ENCODE data around the gene TBX3.

The TBX3 gene

DNA sequence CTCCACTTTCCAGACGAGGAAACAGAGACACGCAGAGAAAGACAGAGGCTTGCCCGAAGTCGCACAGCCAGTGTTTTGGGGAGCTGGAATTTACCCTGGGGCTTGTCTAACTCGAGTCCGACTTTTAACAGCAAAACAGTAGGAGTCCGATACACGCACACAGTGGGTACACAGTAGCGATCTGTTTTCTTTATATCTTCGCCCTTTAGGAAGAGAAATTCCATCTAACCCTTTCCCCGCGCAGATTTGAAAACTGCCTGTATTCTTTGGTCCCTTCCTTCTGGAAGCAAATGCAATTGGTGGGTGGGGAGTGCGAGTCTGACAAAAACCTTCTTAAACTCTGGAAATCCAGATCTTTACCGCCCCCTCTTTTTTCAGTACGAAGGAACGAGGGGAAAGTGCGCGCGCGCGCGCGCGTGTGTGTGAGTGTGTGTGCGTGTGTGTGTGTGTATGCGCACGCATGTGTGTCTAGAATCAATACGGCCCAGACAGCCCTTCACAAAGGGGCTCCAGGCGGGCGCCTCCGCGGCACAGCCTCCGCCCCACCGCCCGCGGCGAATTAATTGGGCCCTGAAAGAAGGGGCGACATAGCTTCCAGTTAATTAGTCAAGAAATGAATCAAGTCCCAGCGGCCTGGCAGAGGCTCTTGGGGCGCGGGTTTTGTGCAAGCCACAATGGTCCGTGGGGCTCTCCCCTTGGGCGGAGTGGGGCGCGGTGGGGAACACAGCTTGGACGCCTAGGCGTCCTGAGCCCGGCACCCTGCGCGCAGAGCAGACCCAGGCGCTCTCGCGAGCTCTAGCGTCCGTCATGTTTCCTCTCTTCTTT lies 14.0 kb upstream of the TBX3 start:
- Histone ChIP-seq H3K9ac (ENCODE audit: low read depth, low read length) (no peak overlapping the region), H3K27ac (ENCODE audit: low read length) (no peak overlapping the region), H3K79me2 (ENCODE audit: insufficient read depth, low read length) (no peaks in the 10 kb centered on the region), H3K4me1 (ENCODE audit: insufficient read depth, low read length) (no peaks in the 10 kb centered on the region), H3K9me3 (ENCODE audit: insufficient read depth, low read length, severe bottlenecking) (no peaks in the 10 kb centered on the region), H2AFZ (ENCODE audit: low read depth, low read length) (no peak overlapping the region), H3K36me3 (ENCODE audit: insufficient read depth, low read length) (no peaks in the 10 kb centered on the region), H3K4me3 (ENCODE audit: low read depth in 1 of 2, low read length in 2 of 2) (no peak overlapping the region), H3K4me2 (ENCODE audit: insufficient read depth, low read length) (no peak overlapping the region), H4K20me1 (ENCODE audit: insufficient read depth, low read length) (no peaks in the 10 kb centered on the region), H3K27me3 (ENCODE audit: insufficient read depth, low read length, poor library complexity) (peaks cover 6% of the 10 kb centered on the region)
- TF ChIP-seq, protein P1, sequence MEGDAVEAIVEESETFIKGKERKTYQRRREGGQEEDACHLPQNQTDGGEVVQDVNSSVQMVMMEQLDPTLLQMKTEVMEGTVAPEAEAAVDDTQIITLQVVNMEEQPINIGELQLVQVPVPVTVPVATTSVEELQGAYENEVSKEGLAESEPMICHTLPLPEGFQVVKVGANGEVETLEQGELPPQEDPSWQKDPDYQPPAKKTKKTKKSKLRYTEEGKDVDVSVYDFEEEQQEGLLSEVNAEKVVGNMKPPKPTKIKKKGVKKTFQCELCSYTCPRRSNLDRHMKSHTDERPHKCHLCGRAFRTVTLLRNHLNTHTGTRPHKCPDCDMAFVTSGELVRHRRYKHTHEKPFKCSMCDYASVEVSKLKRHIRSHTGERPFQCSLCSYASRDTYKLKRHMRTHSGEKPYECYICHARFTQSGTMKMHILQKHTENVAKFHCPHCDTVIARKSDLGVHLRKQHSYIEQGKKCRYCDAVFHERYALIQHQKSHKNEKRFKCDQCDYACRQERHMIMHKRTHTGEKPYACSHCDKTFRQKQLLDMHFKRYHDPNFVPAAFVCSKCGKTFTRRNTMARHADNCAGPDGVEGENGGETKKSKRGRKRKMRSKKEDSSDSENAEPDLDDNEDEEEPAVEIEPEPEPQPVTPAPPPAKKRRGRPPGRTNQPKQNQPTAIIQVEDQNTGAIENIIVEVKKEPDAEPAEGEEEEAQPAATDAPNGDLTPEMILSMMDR (IDR thresholded peaks at IDR 0.05; ENCODE audit: borderline replicate concordance, extremely low read depth, low read length, poor library complexity, severe bottlenecking) = no peak
- no peak for TF ChIP-seq EZH2 (IDR thresholded peaks at IDR 0.05; ENCODE audit: borderline replicate concordance, low read depth, low read length, severe bottlenecking)
- DNase-seq (no peak), ATAC-seq (ENCODE audit: insufficient read depth, low read depth) (no peak)

DNA sequence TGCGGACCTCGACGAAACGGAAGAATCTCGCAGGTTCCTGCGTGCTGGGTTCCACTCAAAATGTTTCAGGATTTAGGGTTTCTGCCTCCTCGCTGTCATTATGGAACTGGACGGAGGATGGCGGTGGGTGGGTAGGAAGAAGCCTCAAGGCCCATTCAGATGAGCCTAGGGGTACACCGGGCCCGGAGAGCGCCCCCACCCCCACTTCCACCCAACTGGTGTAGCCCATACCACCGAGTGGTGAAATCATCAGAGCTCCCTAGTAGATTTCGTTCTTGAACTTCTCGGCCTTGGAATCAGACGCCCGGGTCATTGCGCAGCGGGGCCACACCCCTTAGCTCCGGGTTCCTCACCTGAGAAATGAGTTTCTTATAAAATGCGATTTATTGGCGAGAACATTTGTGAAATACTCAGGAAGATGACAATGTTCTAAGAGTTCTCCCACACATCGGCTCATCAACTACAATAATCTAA lies 13.3 kb upstream of the TBX3 start:
- H3K4me3 ChIP-seq (ENCODE audit: low read depth in 1 of 2, low read length in 2 of 2) = no peak overlapping the region
- no peak overlapping the region for H2AFZ ChIP-seq (ENCODE audit: low read depth, low read length)
- no peaks in the 10 kb centered on the region for H3K79me2 ChIP-seq (ENCODE audit: insufficient read depth, low read length)
- no peaks in the 10 kb centered on the region for H4K20me1 ChIP-seq (ENCODE audit: insufficient read depth, low read length)
- peaks cover 6% of the 10 kb centered on the region for H3K27me3 ChIP-seq (ENCODE audit: insufficient read depth, low read length, poor library complexity)
- H3K9ac ChIP-seq (ENCODE audit: low read depth, low read length) = no peak overlapping the region
- DNase-seq = no peak
- H3K4me1 ChIP-seq (ENCODE audit: insufficient read depth, low read length) = no peaks in the 10 kb centered on the region
- no peak for ATAC-seq (ENCODE audit: insufficient read depth, low read depth)
- H3K4me2 ChIP-seq (ENCODE audit: insufficient read depth, low read length) = no peak overlapping the region
- no peaks in the 10 kb centered on the region for H3K36me3 ChIP-seq (ENCODE audit: insufficient read depth, low read length)
- no peak overlapping the region for H3K27ac ChIP-seq (ENCODE audit: low read length)
- no peaks in the 10 kb centered on the region for H3K9me3 ChIP-seq (ENCODE audit: insufficient read depth, low read length, severe bottlenecking)
- no peak for TF ChIP-seq EZH2 (IDR thresholded peaks at IDR 0.05; ENCODE audit: borderline replicate concordance, low read depth, low read length, severe bottlenecking)

DNA sequence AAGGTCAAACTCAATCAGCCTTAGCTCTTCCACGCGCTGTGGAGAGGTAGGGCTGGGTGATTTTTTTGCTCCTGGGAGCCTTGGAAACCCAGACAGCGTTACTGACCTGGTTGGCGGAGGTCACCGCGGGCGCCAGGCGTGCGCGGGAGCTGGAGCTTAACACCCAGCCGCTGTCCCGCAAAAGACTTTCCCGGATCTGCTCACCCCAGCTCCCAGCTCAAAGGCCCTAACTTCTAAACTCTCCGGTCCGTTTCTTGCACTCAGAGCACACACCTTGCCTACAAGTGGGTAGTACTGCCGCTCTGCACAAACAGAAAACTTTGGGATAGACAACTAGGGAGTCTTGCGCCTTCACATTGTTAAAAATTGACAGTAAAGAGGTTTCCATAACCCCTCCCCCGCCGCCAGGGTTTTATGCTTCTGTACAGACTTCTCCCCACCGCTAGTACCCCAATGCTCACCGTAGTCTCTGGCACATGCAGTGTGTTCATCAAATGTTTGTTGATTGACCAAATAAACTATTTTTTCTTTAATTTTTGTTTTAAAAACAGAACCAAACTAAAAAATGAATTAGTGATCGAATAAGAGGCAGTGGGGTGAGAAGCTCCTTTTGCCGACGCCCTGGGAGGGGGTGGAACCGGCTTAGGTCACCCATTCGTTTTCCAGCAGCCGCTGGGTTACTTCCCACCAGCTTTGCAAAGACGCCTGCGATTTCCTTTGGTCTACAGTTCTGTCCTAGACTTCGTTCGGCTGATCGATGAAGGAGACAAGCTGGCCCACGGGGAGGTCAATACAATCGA lies 12.7 kb upstream of the TBX3 start:
- Histone ChIP-seq H3K27ac (ENCODE audit: low read length) (no peak overlapping the region), H2AFZ (ENCODE audit: low read depth, low read length) (no peak overlapping the region), H3K36me3 (ENCODE audit: insufficient read depth, low read length) (no peaks in the 10 kb centered on the region), H4K20me1 (ENCODE audit: insufficient read depth, low read length) (no peaks in the 10 kb centered on the region), H3K4me1 (ENCODE audit: insufficient read depth, low read length) (no peaks in the 10 kb centered on the region), H3K79me2 (ENCODE audit: insufficient read depth, low read length) (no peaks in the 10 kb centered on the region), H3K4me2 (ENCODE audit: insufficient read depth, low read length) (no peak overlapping the region), H3K27me3 (ENCODE audit: insufficient read depth, low read length, poor library complexity) (peaks cover 6% of the 10 kb centered on the region), H3K4me3 (ENCODE audit: low read depth in 1 of 2, low read length in 2 of 2) (no peak overlapping the region), H3K9me3 (ENCODE audit: insufficient read depth, low read length, severe bottlenecking) (no peaks in the 10 kb centered on the region), H3K9ac (ENCODE audit: low read depth, low read length) (no peak overlapping the region)
- ATAC-seq (ENCODE audit: insufficient read depth, low read depth) (no peak), DNase-seq (no peak)
- no peak for TF ChIP-seq EZH2 (IDR thresholded peaks at IDR 0.05; ENCODE audit: borderline replicate concordance, low read depth, low read length, severe bottlenecking)
- TF ChIP-seq, protein P1 (IDR thresholded peaks at IDR 0.05; ENCODE audit: borderline replicate concordance, extremely low read depth, low read length, poor library complexity, severe bottlenecking) = no peak

DNA sequence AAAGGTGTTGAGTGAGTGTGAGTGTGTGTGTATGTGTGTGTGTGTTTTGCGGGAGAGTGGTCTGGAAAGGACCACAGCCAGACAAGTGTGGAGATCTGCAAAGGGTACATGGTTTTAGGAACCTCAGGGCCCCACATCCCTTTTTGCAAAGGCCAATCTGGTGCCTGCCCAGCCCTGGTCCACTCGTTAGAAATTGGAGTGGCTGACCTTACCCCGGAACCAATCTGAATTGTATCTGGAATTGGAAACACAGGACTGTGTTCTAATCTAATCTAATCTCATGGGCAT lies 11.3 kb upstream of the TBX3 start:
- H3K36me3 ChIP-seq (ENCODE audit: insufficient read depth, low read length) = no peaks in the 10 kb centered on the region
- no peak for TF ChIP-seq EZH2 (IDR thresholded peaks at IDR 0.05; ENCODE audit: borderline replicate concordance, low read depth, low read length, severe bottlenecking)
- TF ChIP-seq, protein P1 (IDR thresholded peaks at IDR 0.05; ENCODE audit: borderline replicate concordance, extremely low read depth, low read length, poor library complexity, severe bottlenecking) = no peak
- no peak overlapping the region for H3K27ac ChIP-seq (ENCODE audit: low read length)
- no peak for DNase-seq
- no peak overlapping the region for H3K9ac ChIP-seq (ENCODE audit: low read depth, low read length)
- no peaks in the 10 kb centered on the region for H3K9me3 ChIP-seq (ENCODE audit: insufficient read depth, low read length, severe bottlenecking)
- ATAC-seq (ENCODE audit: insufficient read depth, low read depth) = no peak
- no peaks in the 10 kb centered on the region for H3K79me2 ChIP-seq (ENCODE audit: insufficient read depth, low read length)
- H3K4me1 ChIP-seq (ENCODE audit: insufficient read depth, low read length) = no peaks in the 10 kb centered on the region
- peaks cover 13% of the 10 kb centered on the region for H3K27me3 ChIP-seq (ENCODE audit: insufficient read depth, low read length, poor library complexity)
- no peaks in the 10 kb centered on the region for H4K20me1 ChIP-seq (ENCODE audit: insufficient read depth, low read length)
- H3K4me3 ChIP-seq (ENCODE audit: low read depth in 1 of 2, low read length in 2 of 2) = no peak overlapping the region
- H3K4me2 ChIP-seq (ENCODE audit: insufficient read depth, low read length) = no peak overlapping the region
- no peak overlapping the region for H2AFZ ChIP-seq (ENCODE audit: low read depth, low read length)
